HG03064 (cell line): ENCODE data around the gene ARL17B.
"Not testable (repeated sequence)": the region's sequence is repeated elsewhere in the genome, so short reads cannot be mapped to it uniquely, and the experiment has no call there.

ENCODE experiments used
- ATAC-seq: cut with Tn5 transposase; IDR thresholded peaks from one replicate; pipeline ENCODE4 v1.9.1; 2021; ENCODE audit warnings: low read depth; ENCODE audit not compliant: unreplicated experiment

The ARL17B gene

DNA sequence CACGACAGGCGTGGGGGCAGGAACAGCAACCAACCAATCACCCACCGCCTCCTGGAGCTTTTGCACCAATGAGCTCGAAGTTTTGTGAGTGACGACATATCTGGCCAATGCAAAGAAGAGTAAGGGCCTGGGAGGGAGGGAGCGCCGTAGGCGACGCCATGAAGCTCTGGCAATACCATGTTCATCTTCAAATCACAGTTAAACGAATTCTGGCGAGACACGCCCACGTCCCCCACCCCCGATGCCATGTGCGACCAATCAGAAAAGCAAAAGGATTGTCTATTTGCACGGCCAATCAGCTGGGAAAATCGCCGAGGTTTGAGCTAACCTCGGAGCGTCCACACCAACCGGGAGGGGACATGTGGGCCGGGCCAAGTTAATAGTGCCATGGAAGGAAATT, at the start of gene ARL17B:
TSS of gene ARL17B (minus strand) at position 12 of the 400 bp plus-strand sequence. CDS start 3,369 bp downstream, outside the sequence.
- ATAC-seq, result peak; percentile 90

DNA sequence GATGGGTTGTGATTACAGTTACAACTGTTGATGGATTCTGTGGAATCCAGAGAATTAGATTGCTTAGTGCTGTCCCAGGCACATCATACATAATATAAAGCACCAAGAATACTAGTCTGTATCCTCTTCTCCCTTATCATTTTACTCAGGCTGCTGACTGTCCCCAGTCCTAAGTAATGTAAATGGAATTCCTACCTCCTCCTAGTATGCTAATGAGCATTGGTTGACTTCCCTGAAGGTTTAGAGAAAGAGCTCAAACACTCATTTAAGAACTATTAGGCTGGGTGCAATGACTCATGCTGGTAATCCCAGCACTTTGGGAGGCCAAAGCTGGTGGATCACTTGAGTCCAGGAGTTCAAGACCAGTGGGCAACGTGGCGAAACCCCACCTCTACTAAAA, 48.3 kb upstream of the ARL17B start:
- ATAC-seq, result not testable (repeated sequence)

DNA sequence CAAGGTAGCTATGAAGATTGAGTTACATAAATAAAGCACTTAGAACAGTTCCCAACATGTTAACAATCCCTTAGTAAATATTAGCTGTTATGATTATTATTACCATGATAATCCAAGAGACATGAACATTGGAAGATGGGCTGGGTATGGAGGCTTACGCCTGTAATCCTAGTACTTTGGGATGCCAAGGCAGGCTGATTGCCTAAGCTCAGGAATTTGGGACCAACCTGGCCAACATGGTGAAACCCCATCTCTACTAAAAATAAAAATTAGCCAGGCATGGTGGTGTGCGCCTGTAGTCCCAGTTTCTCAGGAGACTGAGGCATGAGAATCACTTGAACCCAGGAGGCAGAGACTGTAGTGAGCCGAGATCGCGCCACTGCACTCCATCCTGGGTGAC, 45.6 kb upstream of the ARL17B start:
- not testable (repeated sequence) for ATAC-seq

DNA sequence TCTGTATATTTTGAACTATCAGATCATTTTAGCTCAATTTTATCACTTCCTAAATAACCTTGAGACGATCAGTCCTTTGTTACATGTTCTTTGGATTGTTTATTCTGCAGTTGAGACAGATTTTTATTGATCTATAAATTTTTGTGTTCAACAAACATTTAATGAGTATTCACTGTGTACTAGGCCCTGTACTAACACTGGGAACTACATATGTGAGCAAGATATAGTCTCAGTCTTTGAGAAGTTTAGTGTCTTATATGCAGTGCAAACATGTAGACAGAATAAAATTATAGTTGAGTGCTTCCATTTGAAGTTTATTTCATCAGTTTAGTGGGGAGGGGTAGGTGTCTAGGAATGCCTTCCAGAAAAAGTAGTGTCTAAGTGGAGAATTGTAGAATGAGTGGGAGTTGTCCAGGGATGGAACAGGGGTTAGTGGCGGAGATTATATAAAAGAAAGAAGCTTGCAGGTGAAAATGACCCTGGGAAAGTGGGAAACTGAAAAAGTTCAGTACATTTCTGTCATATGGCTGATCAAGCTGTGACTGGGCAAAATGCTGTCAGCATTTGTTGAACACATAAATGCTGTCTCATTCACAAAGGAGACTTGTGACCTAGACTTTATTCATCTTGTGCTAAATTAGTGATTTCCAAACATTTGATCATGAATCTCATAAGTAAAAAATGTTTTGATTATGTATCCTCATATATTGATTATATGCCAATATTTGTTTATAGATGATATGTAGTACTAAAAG, 39.6 kb upstream of the ARL17B start:
- not testable (repeated sequence) for ATAC-seq

DNA sequence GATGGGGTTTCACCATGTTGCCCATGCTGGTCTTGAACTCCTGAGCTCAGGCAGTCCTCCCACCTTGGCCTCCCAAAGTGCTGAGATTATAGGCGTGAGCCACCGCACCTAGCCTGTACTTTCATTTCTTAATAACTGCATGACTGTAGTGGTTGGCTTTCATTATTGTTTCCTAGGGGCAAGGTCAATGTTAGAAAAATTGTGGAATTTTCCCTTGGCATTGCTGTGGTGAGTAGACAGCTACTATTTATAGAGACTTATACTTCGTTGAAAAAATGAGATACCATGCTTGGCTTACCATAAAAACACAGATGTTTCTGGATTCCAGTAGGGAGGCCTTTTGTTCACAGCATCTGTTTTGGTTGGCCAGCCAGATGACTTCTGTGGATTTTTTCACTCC, 39.0 kb upstream of the ARL17B start:
- not testable (repeated sequence) for ATAC-seq

DNA sequence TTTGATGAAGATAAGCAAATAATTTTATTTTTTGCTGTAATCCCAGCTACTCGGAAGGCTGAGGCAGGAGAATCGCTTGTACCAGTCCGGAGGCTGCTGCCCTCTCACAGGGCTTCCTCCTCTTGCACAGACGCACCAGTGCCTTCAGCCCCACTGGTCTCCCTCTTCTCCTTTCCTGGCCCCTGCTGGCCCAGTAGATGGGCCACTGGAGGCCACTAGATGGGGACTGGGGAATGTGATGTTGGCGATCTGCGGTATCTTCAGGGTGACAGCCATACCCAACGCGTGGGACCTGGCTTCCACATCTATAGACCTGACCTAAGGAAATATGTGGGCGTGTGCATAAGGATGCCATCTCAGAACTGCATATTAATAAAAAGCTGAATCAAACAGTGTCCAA, 38.4 kb upstream of the ARL17B start:
- ATAC-seq, result not testable (repeated sequence)

DNA sequence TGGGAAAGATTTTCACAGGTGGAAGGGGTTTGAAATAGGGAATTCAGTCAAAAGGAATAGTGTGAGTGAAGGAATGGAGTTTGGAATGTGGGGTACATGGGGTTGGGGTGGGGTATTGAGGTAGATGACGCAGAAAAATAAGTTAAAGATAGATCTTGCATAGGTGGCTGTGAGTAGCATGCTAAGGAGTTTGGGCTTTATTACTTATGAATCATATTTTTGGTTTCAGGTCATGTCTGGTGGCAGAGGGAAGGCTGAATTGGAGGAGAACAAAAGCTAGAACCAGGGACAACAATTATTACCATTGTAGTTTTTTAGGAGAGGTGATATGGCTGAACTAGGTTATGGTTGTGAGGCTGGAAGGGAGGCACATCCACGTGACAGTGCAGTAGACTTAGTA, 34.7 kb upstream of the ARL17B start:
- not testable (repeated sequence) for ATAC-seq

DNA sequence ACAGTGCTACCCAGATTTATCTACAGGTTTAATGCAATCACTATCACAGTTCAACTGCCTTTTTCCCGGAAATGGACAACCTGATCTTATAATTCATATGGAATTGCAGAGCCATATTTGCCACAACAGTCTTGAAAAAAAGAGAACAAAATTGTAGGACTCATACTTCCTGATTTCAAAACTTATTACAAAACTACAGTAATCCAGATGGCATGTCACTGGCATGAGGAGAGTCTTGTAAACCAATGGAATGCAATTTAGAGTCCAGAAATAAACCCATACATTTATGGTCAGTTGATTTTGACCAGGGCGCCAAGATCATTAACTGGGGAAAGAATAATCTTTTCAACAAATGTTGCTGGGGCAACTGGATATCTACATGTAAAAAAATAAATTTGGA, 32.1 kb upstream of the ARL17B start:
- not testable (repeated sequence) for ATAC-seq

DNA sequence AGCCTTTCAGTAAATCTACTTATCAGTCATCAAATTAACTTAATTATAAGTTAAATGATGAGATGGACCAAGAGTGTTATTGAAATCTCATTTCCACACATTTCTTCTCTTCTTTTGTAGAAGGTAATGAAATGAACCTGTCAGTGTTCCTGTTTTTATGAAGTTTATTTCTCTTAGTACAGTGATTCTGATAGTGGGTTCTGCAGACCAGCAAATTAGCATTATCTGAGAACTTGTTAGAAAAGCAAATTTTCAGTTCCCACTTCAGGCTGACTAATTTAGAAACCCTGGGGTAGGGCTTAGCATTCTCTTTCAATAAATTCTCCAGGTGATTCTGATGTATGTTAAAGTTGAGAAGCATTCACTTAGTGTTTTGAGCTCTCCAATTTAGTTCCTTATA, 23.9 kb upstream of the ARL17B start:
- ATAC-seq, result not testable (repeated sequence)

DNA sequence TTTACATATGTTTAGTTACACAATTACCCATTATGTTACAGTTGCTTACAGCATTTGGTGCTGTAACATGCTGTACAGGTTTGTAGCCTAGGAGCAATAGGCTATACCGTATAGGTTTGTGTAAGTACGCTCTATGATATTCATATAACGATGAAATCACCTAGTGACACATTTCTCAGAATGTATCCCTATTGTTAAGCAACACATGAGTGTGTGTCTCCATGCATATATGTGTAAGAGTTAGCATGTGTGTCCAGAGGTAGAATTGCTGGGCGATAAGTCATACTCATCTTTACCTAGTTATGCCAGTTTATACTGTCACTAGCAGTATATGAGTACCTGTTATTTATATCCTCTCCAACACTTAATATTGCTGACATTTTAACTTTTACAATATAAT, 21.6 kb upstream of the ARL17B start:
- ATAC-seq, result not testable (repeated sequence)

DNA sequence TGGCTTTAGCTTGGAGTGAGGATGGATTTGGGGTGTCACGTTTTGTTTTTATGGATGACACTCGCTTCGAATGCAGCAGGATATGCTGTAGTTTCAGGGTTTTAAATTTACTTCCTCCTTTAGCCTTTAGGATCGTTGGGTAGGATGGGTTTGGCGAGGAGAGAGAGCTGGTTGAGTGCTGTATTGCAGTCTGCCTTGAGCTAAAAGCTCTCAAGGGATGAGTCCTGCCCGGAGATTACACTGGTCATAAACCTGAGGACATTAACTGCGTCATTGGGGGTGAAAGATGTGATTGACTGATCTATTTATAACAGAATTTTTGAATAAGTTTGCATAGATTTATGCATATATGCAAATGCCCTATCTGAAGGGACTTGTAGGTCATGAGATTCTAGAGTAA, 11.9 kb upstream of the ARL17B start:
- not testable (repeated sequence) for ATAC-seq

DNA sequence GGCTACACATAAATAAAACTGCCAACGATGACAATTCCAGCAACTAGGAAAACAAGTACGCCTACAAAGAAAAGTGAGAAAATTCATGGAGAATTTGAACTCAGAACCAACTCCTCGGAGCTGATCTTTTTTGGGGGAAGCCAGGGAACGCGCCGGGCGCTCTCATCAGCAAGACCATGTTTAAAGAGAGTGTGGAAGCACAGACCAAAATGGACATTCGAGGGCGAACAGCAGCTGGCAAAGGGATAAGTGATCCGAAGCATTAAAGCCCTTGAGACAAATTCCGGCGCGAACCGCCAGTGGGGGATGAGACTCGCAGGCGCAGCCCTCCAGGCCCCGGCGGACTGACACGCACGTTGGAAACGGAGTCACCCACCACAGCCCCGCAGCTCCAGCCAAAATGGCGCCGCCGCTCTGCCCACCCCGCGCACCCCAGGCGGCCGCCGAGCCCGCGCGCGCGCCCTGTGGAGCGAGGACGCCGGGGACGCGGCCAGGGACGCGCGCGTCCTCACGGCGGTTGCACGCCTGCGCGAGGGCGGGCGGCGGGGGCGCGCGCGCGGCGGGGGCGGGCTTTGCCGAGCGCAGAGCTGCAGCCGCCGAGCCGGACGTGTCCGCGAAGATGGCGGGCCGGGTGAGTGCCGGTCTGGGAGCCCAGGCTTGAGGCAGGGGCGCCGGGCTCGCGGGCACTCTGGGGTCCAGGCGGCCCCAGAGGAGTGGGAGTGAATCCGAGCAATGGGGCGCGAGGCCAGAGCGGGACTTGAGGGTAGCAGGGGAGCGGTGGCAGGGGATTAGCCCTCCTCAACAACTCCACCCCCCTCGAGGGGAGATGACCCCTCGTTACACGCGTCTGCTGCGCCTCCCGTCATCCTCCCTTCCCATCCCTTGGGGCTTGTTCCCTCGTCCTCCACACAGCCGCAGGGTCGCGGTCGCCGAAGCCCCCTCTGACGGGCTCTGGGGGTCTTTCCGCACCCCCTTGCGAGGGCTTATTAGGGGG, 11.0 kb upstream of the ARL17B start:
- not testable (repeated sequence) for ATAC-seq

DNA sequence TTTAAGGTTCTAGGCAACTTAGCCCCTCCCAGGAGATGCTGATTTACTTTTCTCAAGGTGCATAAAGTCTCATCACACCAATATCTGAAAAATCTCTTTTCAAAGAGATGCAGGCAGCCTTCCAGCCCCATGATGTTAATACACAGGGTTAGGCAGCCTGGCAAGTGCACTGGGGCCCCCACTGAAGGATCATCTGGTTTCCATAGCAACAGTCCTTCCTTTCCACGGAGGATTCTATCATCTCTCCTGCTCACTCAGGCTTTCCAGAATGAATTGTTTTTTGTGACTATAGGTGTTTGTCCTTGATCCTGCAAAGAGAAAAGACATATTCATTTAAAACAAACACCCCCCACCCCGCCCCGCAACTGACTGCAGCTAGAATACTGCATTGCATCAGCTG, 6.0 kb upstream of the ARL17B start:
- not testable (repeated sequence) for ATAC-seq

DNA sequence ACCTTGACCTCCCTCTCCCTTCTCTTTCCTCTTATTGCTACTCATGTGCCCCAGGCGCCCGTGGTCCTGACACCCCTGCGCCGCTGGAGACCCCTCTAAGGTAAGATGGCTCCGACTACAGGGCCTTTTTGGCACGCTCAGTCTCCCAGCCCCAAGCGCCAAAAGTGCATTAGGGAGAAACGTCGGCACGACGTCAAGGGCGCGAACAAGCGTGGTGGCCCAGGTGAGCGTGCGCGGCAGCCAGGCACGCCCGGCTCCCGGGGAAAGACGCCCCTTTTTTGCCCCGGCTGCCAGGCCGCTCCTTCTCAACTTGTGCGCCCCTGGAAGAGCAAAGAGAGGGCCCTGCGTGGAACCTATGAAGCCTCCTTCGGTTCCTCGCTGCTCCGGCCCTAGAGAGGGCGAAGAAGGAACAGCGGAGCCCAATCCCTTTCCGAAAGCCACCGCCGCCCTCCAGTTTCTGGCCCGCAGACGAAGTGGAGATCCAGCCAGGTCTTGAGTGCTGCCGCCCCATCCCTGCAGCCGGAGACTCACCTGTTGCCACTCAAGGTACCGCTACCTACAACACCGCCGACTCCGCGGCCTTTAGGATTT, 326 bp downstream of the ARL17B start:
- ATAC-seq, result peak; percentile 36

DNA sequence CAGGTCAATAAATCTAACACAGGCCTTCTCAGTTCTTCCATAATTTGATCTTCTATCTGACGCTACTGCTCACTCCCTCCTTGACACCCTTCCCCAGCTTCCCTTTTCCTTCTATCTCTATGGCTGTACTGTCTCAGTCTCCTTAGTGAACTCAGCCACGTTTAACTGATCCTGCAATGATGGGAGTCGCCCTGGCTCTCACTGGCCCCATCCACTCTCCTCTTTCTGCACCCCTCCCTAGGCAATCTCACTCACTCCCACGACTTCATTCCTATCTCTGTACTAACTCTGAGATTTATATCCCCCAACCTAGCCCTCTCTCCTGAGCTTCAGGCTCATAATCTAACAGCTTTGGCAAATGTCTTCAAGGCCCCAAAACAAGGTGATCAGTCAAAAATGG, 7.7 kb downstream of the ARL17B start:
- ATAC-seq, result not testable (repeated sequence)

DNA sequence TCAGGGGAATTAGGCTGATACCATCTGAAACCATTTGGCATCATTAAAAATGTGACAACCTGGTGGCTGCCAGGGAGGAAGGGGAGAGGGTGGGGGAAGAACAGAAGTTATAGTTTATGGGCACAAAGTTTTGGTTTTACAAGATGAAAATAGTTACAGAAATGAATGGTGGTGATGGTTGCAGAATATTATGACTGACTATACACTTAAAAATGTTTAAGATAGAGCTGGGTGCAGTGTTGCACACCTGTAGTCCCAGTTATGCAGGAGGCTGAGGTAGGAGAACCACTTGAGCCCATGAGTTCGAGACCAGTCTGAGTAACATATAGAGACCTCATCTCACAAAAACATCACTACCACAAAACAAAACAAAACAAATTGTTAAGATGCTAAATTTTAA, 12.5 kb downstream of the ARL17B start:
- not testable (repeated sequence) for ATAC-seq

DNA sequence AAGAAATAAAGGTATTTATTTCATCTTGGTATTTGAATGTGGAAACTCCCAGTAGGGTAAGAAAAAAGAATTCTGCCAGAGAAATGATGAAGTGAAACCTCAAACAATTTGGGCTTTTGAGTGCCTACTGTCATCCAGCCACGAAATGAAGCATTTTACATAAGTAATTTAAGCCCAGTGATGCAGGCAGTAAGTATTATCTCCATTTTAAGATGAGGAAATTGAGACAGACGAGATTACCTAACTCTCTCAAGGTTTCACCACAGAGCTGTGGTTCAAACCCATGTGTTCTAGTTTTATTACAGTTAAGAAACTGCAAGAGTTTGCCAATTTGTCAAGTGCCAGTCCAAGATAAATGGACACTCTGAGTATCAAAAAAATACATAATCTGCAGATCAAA, 13.2 kb downstream of the ARL17B start:
- ATAC-seq, result not testable (repeated sequence)

DNA sequence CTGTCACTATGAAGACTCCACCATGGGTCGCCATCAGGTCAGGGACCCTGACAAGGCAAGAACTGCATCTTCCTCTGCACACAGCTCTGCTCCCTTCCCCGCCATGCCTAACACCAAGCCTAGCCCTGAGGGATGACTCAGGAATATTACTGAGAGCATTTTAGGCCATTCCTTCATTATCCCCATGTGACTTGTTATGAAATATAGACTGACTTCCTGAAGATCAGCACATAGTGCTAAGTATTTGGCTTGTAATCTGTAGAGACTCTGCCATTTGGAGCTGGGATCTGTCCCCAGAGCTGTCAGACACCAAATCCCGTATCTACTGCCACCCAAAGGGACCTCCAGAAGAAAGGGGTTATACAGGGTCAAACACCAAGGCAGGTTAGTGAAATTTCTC, 19.4 kb downstream of the ARL17B start:
- ATAC-seq, result not testable (repeated sequence)

DNA sequence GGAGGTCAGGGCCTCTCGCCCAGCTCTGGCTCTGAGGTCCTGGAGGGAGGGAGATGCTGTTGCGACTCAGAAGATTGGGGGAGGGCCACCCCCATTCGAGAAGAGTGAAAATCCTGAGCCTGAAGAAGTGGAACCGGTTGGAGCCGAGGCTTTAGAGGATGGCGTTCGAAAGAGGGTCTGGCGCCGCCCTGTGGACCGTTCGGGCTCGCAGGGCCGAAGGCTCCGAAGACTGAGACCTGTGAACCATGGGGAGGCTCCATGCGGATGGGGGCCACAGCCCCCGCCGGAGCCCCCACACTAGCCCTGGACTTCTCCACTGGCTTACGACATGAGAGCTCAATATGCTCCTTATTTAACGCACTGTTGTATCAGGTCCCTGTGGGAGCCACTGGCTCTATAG, 20.3 kb downstream of the ARL17B start:
- not testable (repeated sequence) for ATAC-seq

DNA sequence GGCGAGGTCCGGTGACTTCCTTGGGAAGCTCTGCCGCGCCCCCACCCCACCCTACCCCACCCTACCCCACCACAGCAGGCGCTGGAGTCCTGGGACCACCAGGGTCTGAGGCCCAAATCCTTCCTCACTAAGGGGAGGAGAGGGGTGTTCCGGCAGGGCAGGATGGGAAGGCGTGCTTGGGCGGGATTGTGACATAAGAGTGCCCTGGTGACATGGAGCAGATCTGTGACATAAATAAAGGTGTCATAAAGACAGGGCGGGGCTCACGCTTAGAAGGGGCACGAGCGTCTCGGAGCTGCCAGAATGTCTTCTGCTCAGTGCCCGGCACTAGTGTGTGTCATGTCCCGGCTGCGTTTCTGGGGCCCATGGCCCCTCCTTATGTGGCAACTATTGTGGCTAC, 66.7 kb downstream of the ARL17B start, which contains the start of gene LRRC37A:
TSS of gene LRRC37A (plus strand) at position 301 of the 400 bp plus-strand sequence. CDS start at position 304, 3 bp downstream.
- ATAC-seq, result not testable (repeated sequence)

DNA sequence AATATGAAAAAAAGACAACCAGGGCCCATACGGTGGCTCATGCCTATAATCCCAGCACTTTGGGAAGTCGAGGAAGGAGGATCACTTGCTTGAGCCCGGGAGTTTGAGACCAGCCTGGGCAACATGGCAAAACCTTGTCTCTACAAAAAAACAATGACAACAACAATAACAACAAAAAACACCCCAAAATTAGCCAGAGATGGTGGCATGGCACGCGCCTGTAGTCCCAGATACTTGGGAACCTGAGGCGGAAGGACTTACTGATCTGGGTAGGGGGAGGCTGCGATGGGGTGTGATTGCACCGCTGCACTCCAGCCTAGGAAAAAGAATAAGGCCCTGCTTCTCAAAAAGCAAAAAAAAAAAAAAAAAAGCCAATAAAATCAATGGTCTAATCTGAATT, 69.9 kb downstream of the ARL17B start:
- ATAC-seq, result not testable (repeated sequence)
